ENCODE results near the gene EPM2A. TPM values are rescaled to one million over a fixed set of nuclear protein-coding genes. Genes with fewer than 3 reads are reported as not detected.

Gene EPM2A
- total RNA-seq, 1 experiment from 2014 or later = 5.7 TPM

GRCh38 chr6:145660676-145661075 is 74.6 kb downstream of the EPM2A start:
- H3K27ac ChIP-seq (ENCODE audit: low read length) = no peak overlapping the region
- H3K9me3 ChIP-seq (ENCODE audit: control insufficient read depth, insufficient read depth, low read depth, low read length) = no peaks in the 10 kb centered on the region
- in situ Hi-C loops (cut with HindIII; ENCODE audit: low pct_unique_long_range_greater_than_20kb, low sequenced_read_pairs) (no loop called here), intact Hi-C loops (cut with micrococcal nuclease; ENCODE audit: unreplicated experiment) (no loop called here)
- H3K27me3 ChIP-seq (ENCODE audit: control insufficient read depth, insufficient read depth, low read length) = no peaks in the 10 kb centered on the region
- H3K4me3 ChIP-seq (ENCODE audit: low read depth in 2 of 2, low read length in 2 of 2) = no peak overlapping the region
- H3K36me3 ChIP-seq (ENCODE audit: control insufficient read depth, insufficient read depth, low read length) = no peaks in the 10 kb centered on the region
- H3K4me1 ChIP-seq (ENCODE audit: control insufficient read depth, insufficient read depth, low read length) = no peaks in the 10 kb centered on the region
- CTCF ChIA-PET = no interaction called here
- POLR2A ChIA-PET = no interaction called here
- no peak for DNase-seq (ENCODE audit: low read depth, low spot score)
- TF ChIP-seq CTCF (IDR thresholded peaks at IDR 0.05) = no peak
- TF ChIP-seq, protein P1, sequence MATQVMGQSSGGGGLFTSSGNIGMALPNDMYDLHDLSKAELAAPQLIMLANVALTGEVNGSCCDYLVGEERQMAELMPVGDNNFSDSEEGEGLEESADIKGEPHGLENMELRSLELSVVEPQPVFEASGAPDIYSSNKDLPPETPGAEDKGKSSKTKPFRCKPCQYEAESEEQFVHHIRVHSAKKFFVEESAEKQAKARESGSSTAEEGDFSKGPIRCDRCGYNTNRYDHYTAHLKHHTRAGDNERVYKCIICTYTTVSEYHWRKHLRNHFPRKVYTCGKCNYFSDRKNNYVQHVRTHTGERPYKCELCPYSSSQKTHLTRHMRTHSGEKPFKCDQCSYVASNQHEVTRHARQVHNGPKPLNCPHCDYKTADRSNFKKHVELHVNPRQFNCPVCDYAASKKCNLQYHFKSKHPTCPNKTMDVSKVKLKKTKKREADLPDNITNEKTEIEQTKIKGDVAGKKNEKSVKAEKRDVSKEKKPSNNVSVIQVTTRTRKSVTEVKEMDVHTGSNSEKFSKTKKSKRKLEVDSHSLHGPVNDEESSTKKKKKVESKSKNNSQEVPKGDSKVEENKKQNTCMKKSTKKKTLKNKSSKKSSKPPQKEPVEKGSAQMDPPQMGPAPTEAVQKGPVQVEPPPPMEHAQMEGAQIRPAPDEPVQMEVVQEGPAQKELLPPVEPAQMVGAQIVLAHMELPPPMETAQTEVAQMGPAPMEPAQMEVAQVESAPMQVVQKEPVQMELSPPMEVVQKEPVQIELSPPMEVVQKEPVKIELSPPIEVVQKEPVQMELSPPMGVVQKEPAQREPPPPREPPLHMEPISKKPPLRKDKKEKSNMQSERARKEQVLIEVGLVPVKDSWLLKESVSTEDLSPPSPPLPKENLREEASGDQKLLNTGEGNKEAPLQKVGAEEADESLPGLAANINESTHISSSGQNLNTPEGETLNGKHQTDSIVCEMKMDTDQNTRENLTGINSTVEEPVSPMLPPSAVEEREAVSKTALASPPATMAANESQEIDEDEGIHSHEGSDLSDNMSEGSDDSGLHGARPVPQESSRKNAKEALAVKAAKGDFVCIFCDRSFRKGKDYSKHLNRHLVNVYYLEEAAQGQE (IDR thresholded peaks at IDR 0.05; ENCODE audit: insufficient read depth in 1 of 2, low read depth in 2 of 2, low read length in 1 of 2) = no peak
- no peak for TF ChIP-seq SIN3A (IDR thresholded peaks at IDR 0.05; ENCODE audit: borderline replicate concordance, insufficient read depth, low read depth, low read length)
- no peak for TF ChIP-seq POLR2AphosphoS5 (IDR thresholded peaks at IDR 0.05; ENCODE audit: low read depth, low read length)
- no peak for TF ChIP-seq TCF7L2 (IDR thresholded peaks at IDR 0.05; ENCODE audit: low read depth, low read length)
- BruUV-seq (replicated peaks) = no TSS peak
- no peak for ATAC-seq

DNA sequence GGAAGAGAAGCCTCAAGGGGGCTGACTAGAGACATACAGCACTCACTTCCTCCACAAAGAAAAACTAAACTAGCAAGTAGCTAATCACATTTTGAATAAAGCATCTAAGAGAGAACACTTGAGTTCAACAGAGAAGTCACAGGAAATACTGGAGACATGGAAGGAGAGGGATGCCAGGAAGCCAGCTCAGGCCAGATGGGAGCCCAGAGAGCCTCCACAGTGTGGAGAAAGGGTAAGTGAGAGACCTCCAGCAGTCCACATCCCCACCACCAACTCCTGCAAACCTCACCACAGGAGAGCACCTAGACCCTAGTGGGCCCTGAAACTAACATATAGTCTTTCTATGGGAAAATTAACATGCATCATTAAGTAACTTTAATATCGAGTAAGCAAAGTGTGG is 79.2 kb downstream of the EPM2A start:
- Histone ChIP-seq H3K27ac (ENCODE audit: low read length) (no peak overlapping the region), H3K36me3 (ENCODE audit: control insufficient read depth, insufficient read depth, low read length) (no peaks in the 10 kb centered on the region), H3K27me3 (ENCODE audit: control insufficient read depth, insufficient read depth, low read length) (no peaks in the 10 kb centered on the region), H3K4me3 (ENCODE audit: low read depth in 2 of 2, low read length in 2 of 2) (no peak overlapping the region), H3K9me3 (ENCODE audit: control insufficient read depth, insufficient read depth, low read depth, low read length) (no peaks in the 10 kb centered on the region), H3K4me1 (ENCODE audit: control insufficient read depth, insufficient read depth, low read length) (no peaks in the 10 kb centered on the region)
- TF ChIP-seq SIN3A (IDR thresholded peaks at IDR 0.05; ENCODE audit: borderline replicate concordance, insufficient read depth, low read depth, low read length) = no peak
- TF ChIP-seq, protein P1 (IDR thresholded peaks at IDR 0.05; ENCODE audit: insufficient read depth in 1 of 2, low read depth in 2 of 2, low read length in 1 of 2) = no peak
- TF ChIP-seq POLR2AphosphoS5 (IDR thresholded peaks at IDR 0.05; ENCODE audit: low read depth, low read length) = no peak
- TF ChIP-seq CTCF (IDR thresholded peaks at IDR 0.05) = no peak
- TF ChIP-seq TCF7L2 (IDR thresholded peaks at IDR 0.05; ENCODE audit: low read depth, low read length) = no peak
- ChIA-PET POLR2A (interaction anchor here (0.7 kb wide), 1 partner anchor 158 kb away, joined by 9 read pairs; the partner anchor contains the start of gene FBXO30), CTCF (no interaction called here)
- ATAC-seq = no peak
- in situ Hi-C loops (cut with HindIII; ENCODE audit: low pct_unique_long_range_greater_than_20kb, low sequenced_read_pairs) = no loop called here
- BruUV-seq (replicated peaks) = no TSS peak
- no peak for DNase-seq (ENCODE audit: low read depth, low spot score)
- intact Hi-C loops (cut with micrococcal nuclease; ENCODE audit: unreplicated experiment) = no loop called here
